ENCODE measurements around the gene RASGRF2. TPM values are rescaled to one million over a fixed set of nuclear protein-coding genes. Genes with fewer than 3 reads are reported as not detected.

The RASGRF2 gene
- total and polyA plus RNA-seq, 9 of the 15 experiments (the other 6 are each of a cell fraction or from before 2014, with no cell fraction given): 0.01 to 0.22 (median 0.08) TPM; not detected in 2

DNA sequence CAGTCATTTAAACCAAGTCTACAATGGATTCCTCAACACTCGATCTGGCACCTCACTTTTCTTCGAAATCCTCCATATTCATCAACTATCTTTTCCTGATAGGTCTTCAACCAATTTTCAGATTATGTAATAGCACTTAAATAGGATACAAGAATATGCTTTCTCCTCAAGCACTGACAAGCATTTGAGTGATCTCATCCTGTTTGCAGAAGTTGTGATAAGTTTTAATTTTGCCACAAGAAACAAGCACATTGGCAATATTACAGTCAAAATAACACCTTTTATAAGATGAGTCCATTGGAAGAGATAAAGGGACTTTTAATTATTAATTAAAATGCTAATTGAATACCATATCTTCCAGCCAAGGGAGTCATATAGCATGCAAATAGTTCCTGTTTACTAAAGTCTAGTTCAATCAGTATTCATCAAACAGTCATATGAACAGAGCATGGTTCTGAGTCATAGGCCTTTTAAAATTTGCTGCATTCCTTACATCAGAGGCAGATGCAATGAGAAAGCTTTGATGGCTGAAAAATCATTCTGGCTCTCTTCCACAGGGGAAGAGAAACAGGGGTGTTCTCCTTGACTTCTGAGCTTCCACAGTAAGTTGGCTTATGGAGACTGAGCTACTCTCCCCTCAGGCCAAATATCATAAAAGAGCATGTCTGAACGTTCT lies 308.5 kb downstream of the RASGRF2 start:
- DNase-seq (ENCODE audit: extremely low read depth in 1 of 4, low spot score in 3 of 4): no peak
- Histone ChIP-seq H3K9ac (ENCODE audit: insufficient read depth in 1 of 2, low read depth in 2 of 2, low read length in 2 of 2) (no peak overlapping the region), H2AFZ (ENCODE audit: low read depth, low read length) (no peak overlapping the region), H3K36me3 (ENCODE audit: control insufficient read depth, insufficient read depth, low read length) (no peaks in the 10 kb centered on the region), H3K9me3 (replicated peaks; ENCODE audit: control insufficient read depth, insufficient read depth, low read depth, low read length) (no peaks in the 10 kb centered on the region), H3K27ac (ENCODE audit: extremely low read depth, low read depth, low read length) (no peak overlapping the region), H4K20me1 (replicated peaks; ENCODE audit: control insufficient read depth, insufficient read depth, low read length) (no peaks in the 10 kb centered on the region), H3K9me1 (ENCODE audit: control insufficient read depth, insufficient read depth, low read length) (no peaks in the 10 kb centered on the region), H3K4me3 (no peak overlapping the region), H3K4me2 (ENCODE audit: insufficient read depth, low read length) (no peak overlapping the region), H3K27me3 (ENCODE audit: control insufficient read depth in 2 of 2, insufficient read depth in 2 of 2, low read length in 2 of 2) (no peaks in the 10 kb centered on the region), H3K4me1 (replicated peaks in 1 of 2; ENCODE audit: control insufficient read depth in 2 of 2, insufficient read depth in 2 of 2, low read length in 2 of 2) (no peaks in the 10 kb centered on the region), H3K79me2 (ENCODE audit: control insufficient read depth, insufficient read depth, low read length) (no peaks in the 10 kb centered on the region)
- POLR2A ChIA-PET: no interaction called here
- no peak for FAIRE-seq
- no peak for TF ChIP-seq ZNF584 (CRISPR knock-in tag; IDR thresholded peaks at IDR 0.05; ENCODE audit: low read depth)
- TF ChIP-seq CEBPG (CRISPR knock-in tag; IDR thresholded peaks at IDR 0.05): no peak
- TF ChIP-seq CEBPG (tag; conservative IDR thresholded peaks at IDR 0.05 in 1 of 2, IDR thresholded peaks at IDR 0.05 in 1 of 2): peak in 1 of 2 experiments; percentile 49; a peak in 2 of 4 replicates
- TF ChIP-seq, protein P1, sequence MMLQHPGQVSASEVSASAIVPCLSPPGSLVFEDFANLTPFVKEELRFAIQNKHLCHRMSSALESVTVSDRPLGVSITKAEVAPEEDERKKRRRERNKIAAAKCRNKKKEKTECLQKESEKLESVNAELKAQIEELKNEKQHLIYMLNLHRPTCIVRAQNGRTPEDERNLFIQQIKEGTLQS (IDR thresholded peaks at IDR 0.05): peak; percentile 59
- TF ChIP-seq, protein P1 (CRISPR knock-in tag; conservative IDR thresholded peaks at IDR 0.05): no peak
- peak; percentile 74 for TF ChIP-seq FOSL1 (tag; conservative IDR thresholded peaks at IDR 0.05)
- TF ChIP-seq, protein P2, sequence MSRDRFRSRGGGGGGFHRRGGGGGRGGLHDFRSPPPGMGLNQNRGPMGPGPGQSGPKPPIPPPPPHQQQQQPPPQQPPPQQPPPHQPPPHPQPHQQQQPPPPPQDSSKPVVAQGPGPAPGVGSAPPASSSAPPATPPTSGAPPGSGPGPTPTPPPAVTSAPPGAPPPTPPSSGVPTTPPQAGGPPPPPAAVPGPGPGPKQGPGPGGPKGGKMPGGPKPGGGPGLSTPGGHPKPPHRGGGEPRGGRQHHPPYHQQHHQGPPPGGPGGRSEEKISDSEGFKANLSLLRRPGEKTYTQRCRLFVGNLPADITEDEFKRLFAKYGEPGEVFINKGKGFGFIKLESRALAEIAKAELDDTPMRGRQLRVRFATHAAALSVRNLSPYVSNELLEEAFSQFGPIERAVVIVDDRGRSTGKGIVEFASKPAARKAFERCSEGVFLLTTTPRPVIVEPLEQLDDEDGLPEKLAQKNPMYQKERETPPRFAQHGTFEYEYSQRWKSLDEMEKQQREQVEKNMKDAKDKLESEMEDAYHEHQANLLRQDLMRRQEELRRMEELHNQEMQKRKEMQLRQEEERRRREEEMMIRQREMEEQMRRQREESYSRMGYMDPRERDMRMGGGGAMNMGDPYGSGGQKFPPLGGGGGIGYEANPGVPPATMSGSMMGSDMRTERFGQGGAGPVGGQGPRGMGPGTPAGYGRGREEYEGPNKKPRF (IDR thresholded peaks at IDR 0.05; ENCODE audit: low read depth, low read length): no peak
- CTCF ChIA-PET (ENCODE audit: low intra/inter-chr PET ratio): no interaction called here
- WGBS (ENCODE audit: insufficient coverage, low coverage, missing lambda C conversion rate): 22% methylated on average over 3 of the region's 3 CpGs
- ATAC-seq: no peak
- in situ Hi-C loops (cut with MboI): no loop called here
- no TSS peak for BruUV-seq (replicated peaks)
- intact Hi-C loops (cut with micrococcal nuclease): no loop called here

Data from K562 (cell line).